K562 treated with DMSO at 1 percent for 4 hours (cell line): Measurements from ENCODE around the gene TMPRSS11F. TPM values are rescaled to one million over a fixed set of nuclear protein-coding genes. Genes with fewer than 3 reads are reported as not detected.

Source experiments
- total RNA-seq: library from RNA; unstranded; fragments of 300-600 nt; gene quantifications from 2 replicates; pipeline ENCODE4 v1.2.3, GENCODE V29; 2022; ENCODE audit not compliant: insufficient read depth

The TMPRSS11F gene
- total RNA-seq: not detected in 2 replicates

GRCh38 chr4:68129793-68130192 lies at the start of gene TMPRSS11F:
Gene TMPRSS11F, minus strand, starts transcription at chr4:68129869. Its CDS starts 49 bp downstream, at chr4:68129820.

Other genes starting within 250 kb of the TMPRSS11F start
- not detected in 2 replicates for gene TMPRSS11D, start 245.9 kb downstream of the TMPRSS11F start, total RNA-seq
- gene TMPRSS11A, start 166.4 kb downstream of the TMPRSS11F start, total RNA-seq: not detected in 2 replicates
- not detected in 2 replicates for gene TMPRSS11B, start 115.8 kb upstream of the TMPRSS11F start, total RNA-seq
- gene YTHDC1, start 220.2 kb upstream of the TMPRSS11F start, total RNA-seq: 30.9 and 34.9 TPM in 2 replicates